A549 (cell line): ENCODE measurements around the gene CPE. TPM values are rescaled to one million over a fixed set of nuclear protein-coding genes. Genes with fewer than 3 reads are reported as not detected.

Experiments
- ATAC-seq, 2 experiments: fragments of 200-7000 bp in 1 of 2; fragments of >200 bp in 1 of 2; cut with Nextera tagmentation in 1 of 2; cut with Tn5 transposase in 1 of 2; 3 replicates each; pipeline versions ENCODE4 v1.8.0 to v1.9.1; 2018 to 2020; ENCODE audit warnings: mild to moderate bottlenecking in 1 of 2, moderate library complexity in 1 of 2
- CTCF ChIA-PET: fragments of 300-600 bp; sonication (Branson Sonifier 250); formaldehyde crosslinking; extraction: SDS; loops from one replicate; lab custom pipeline; 2021; ENCODE audit warnings: antibody characterized with exemption, inconsistent platforms; lab: Yijun Ruan, JAX
- POLR2A ChIA-PET: fragments of 350-600 bp; formaldehyde crosslinking; extraction: SDS; loops from one replicate; lab custom pipeline; 2021; ENCODE audit warnings: antibody characterized with exemption, inconsistent platforms; lab: Yijun Ruan, JAX
- DNase-seq, 2 experiments: peaks; one replicate each; pipeline versions ENCODE4 v3.0.0 to v3.0.0-alpha.2; 2011 to 2016; ENCODE audit warnings: low read depth in 1 of 2, low spot score in 1 of 2
- FAIRE-seq: peaks from 2 replicates; lab custom pipeline; 2011; peaks lifted over from hg19 to GRCh38; lab: Jason Lieb, UNC
- H3K27ac ChIP-seq, 2 experiments: fragments of >200 bp; sonication (Bioruptor Twin); formaldehyde crosslinking; 3 replicates each; pipeline ENCODE4 v1.5.1; 2016 to 2017
- H3K4me1 ChIP-seq: fragments of >200 bp; sonication (Bioruptor Twin); formaldehyde crosslinking; 3 replicates; pipeline ENCODE4 v1.6.1; 2016
- H3K4me2 ChIP-seq: fragments of >200 bp; sonication (Bioruptor Twin); formaldehyde crosslinking; 3 replicates; pipeline ENCODE4 v1.6.1; 2016
- H3K4me3 ChIP-seq: fragments of >200 bp; sonication (Bioruptor Twin); formaldehyde crosslinking; 3 replicates; pipeline ENCODE4 v1.5.1; 2016
- H3K9me3 ChIP-seq: fragments of >200 bp; sonication (Bioruptor Twin); formaldehyde crosslinking; 3 replicates; pipeline ENCODE4 v1.6.1; 2016
- CBX2 ChIP-seq: fragments of 200-600 bp; sonication (generic); IDR thresholded peaks from 2 replicates; pipeline ENCODE4 v1.6.1; 2016; ENCODE audit warnings: low read depth, mild to moderate bottlenecking, borderline replicate concordance
- CHD2 ChIP-seq: fragments of 150-350 bp; IDR thresholded peaks from 2 replicates; pipeline ENCODE4 v1.6.1; 2014; ENCODE audit warnings: low read length; ENCODE audit not compliant: partially characterized antibody
- EHF ChIP-seq: fragments of 250-450 bp; sonication (Bioruptor Pico); IDR thresholded peaks from 2 replicates; pipeline ENCODE4 v1.5.0; 2020; ENCODE audit warnings: mild to moderate bottlenecking
- EHMT2 ChIP-seq: fragments of 200-600 bp; sonication (generic); IDR thresholded peaks from 2 replicates; pipeline ENCODE4 v1.6.1; 2016; ENCODE audit warnings: antibody characterized with exemption, low read depth, mild to moderate bottlenecking, moderate library complexity
- FOSL2 ChIP-seq, 2 experiments: fragments of 450-650 bp in 1 of 2; fragments of >200 bp in 1 of 2; sonication (Bioruptor Twin) in 1 of 2; formaldehyde crosslinking; IDR thresholded peaks; 2 replicates each; pipeline versions ENCODE4 v1.5.0 to v1.6.1; 2016 to 2020; ENCODE audit warnings: mild to moderate bottlenecking in 1 of 2, moderate library complexity in 1 of 2
- FOXS1 ChIP-seq: fragments of 250-450 bp; sonication (Bioruptor Pico); IDR thresholded peaks from 2 replicates; pipeline ENCODE4 v1.5.0; 2020; ENCODE audit warnings: mild to moderate bottlenecking, moderate library complexity
- HOXB13 ChIP-seq: fragments of 250-450 bp; sonication (Bioruptor Pico); IDR thresholded peaks from 2 replicates; pipeline ENCODE4 v1.5.0; 2020; ENCODE audit warnings: low read depth, mild to moderate bottlenecking, moderate library complexity
- HOXB5 ChIP-seq: fragments of 250-450 bp; sonication (Bioruptor Pico); IDR thresholded peaks from 2 replicates; pipeline ENCODE4 v1.5.0; 2020; ENCODE audit warnings: mild to moderate bottlenecking, moderate library complexity
- JUN ChIP-seq, 2 experiments: fragments of >200 bp; sonication (Bioruptor Twin); formaldehyde crosslinking; IDR thresholded peaks; 2 replicates in 1 of 2; 3 replicates in 1 of 2; pipeline ENCODE4 v1.6.1; 2016 to 2017
- MYC ChIP-seq: IDR thresholded peaks from 2 replicates; pipeline ENCODE4 v1.6.1; 2012; ENCODE audit warnings: mild to moderate bottlenecking, inconsistent platforms, low read length, improper control_type of control experiment, borderline replicate concordance
- NFE2L2 ChIP-seq: fragments of 150-350 bp; conservative IDR thresholded peaks from 2 replicates; pipeline ENCODE4 v1.6.1; 2014; ENCODE audit warnings: low read length
- NPAS2 ChIP-seq: fragments of 250-450 bp; sonication (Bioruptor Pico); IDR thresholded peaks from 2 replicates; pipeline ENCODE4 v1.8.0; 2022; ENCODE audit warnings: mild to moderate bottlenecking, moderate library complexity, borderline replicate concordance
- NR3C1 ChIP-seq: fragments of >200 bp; sonication (Bioruptor Twin); formaldehyde crosslinking; IDR thresholded peaks from 3 replicates; pipeline ENCODE4 v1.6.1; 2017
- PBX3 ChIP-seq: IDR thresholded peaks from 2 replicates; pipeline ENCODE4 v1.6.1; 2012
- POLR2AphosphoS2 ChIP-seq: conservative IDR thresholded peaks from 2 replicates; pipeline ENCODE4 v1.6.1; 2012; ENCODE audit warnings: low read length, improper control_type of control experiment, inconsistent platforms
- RAD21 ChIP-seq, 2 experiments: fragments of >200 bp in 1 of 2; sonication (Bioruptor Twin) in 1 of 2; formaldehyde crosslinking in 1 of 2; IDR thresholded peaks in 1 of 2; conservative IDR thresholded peaks in 1 of 2; 2 replicates in 1 of 2; 3 replicates in 1 of 2; pipeline ENCODE4 v1.6.1; 2012 to 2018; ENCODE audit warnings: inconsistent platforms in 1 of 2
- RARB ChIP-seq: fragments of 250-450 bp; sonication (Bioruptor Pico); IDR thresholded peaks from 2 replicates; pipeline ENCODE4 v1.8.0; 2021; ENCODE audit warnings: mild to moderate bottlenecking, moderate library complexity
- RNF2 ChIP-seq: fragments of 200-600 bp; sonication (generic); IDR thresholded peaks from 2 replicates; pipeline ENCODE4 v1.6.1; 2016; ENCODE audit warnings: low read depth, mild to moderate bottlenecking, antibody characterized with exemption, moderate library complexity, borderline replicate concordance
- WGBS: methylation state at CpG from one replicate; pipeline ENCODE4 v1.1.6; 2017; ENCODE audit errors: missing lambda C conversion rate; 5-methylcytosine and 5-hydroxymethylcytosine counted together
- polyA plus RNA-seq, 4 experiments: library from polyadenylated mRNA; depleted of rRNA in 3 of 4; stranded (reverse); fragments of >200 nt; fragmentation: RNase III in 1 of 4; extraction: RNeasy Plus Mini Kit Qiagen cat#74134 plus additional on column Dnase treatment in 1 of 4; gene quantifications; 2 replicates in 3 of 4; 3 replicates in 1 of 4; pipeline ENCODE4 v1.2.3, GENCODE V29; 2011 to 2017
- TF ChIP-seq, protein P1 (sequence below): fragments of 200-600 bp; sonication (generic); IDR thresholded peaks from 2 replicates; pipeline ENCODE4 v1.6.1; 2016; ENCODE audit warnings: antibody characterized with exemption, mild to moderate bottlenecking, moderate library complexity
- TF ChIP-seq, protein P2 (sequence below): IDR thresholded peaks from 2 replicates; pipeline ENCODE4 v1.6.1; 2012

Gene CPE
- polyA plus RNA-seq, 2 of the 4 experiments (the other 2 are of a cell fraction), result 1.6 to 1.9 TPM

GRCh38 chr4:165375465-165375864 lies 3.3 kb upstream of the CPE start:
- no peak overlapping the region for H3K4me2 ChIP-seq
- H3K9me3 ChIP-seq, result no peaks in the 10 kb centered on the region
- 40% methylated on average over 1 of the region's 2 CpGs for WGBS
- H3K27ac ChIP-seq, result no peak overlapping the region
- ATAC-seq (no peak), DNase-seq (no peak), FAIRE-seq (no peak)
- ChIA-PET CTCF (interaction anchor here (3.9 kb wide), 1 partner anchor 245 kb away, joined by 11 read pairs; no protein-coding TSS in a partner anchor), POLR2A (no interaction called here)
- TF ChIP-seq HOXB13 (CRISPR knock-in tag) (no peak), FOXS1 (CRISPR knock-in tag) (no peak), POLR2AphosphoS2 (no peak), NPAS2 (CRISPR knock-in tag) (no peak)
- TF ChIP-seq, protein P1, sequence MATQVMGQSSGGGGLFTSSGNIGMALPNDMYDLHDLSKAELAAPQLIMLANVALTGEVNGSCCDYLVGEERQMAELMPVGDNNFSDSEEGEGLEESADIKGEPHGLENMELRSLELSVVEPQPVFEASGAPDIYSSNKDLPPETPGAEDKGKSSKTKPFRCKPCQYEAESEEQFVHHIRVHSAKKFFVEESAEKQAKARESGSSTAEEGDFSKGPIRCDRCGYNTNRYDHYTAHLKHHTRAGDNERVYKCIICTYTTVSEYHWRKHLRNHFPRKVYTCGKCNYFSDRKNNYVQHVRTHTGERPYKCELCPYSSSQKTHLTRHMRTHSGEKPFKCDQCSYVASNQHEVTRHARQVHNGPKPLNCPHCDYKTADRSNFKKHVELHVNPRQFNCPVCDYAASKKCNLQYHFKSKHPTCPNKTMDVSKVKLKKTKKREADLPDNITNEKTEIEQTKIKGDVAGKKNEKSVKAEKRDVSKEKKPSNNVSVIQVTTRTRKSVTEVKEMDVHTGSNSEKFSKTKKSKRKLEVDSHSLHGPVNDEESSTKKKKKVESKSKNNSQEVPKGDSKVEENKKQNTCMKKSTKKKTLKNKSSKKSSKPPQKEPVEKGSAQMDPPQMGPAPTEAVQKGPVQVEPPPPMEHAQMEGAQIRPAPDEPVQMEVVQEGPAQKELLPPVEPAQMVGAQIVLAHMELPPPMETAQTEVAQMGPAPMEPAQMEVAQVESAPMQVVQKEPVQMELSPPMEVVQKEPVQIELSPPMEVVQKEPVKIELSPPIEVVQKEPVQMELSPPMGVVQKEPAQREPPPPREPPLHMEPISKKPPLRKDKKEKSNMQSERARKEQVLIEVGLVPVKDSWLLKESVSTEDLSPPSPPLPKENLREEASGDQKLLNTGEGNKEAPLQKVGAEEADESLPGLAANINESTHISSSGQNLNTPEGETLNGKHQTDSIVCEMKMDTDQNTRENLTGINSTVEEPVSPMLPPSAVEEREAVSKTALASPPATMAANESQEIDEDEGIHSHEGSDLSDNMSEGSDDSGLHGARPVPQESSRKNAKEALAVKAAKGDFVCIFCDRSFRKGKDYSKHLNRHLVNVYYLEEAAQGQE, result no peak
- no peak overlapping the region for H3K4me3 ChIP-seq
- 0 out of 3 replicates have a peak, but pooled peaks cover 5% of the 10 kb centered on the region for H3K4me1 ChIP-seq

- H3K4me2 ChIP-seq, result peak overlapping the region; percentile 98
- ChIA-PET POLR2A (no interaction called here), CTCF (interaction anchor here (0.5 to 3.9 kb wide), 6 partner anchors 32 to 248 kb away, joined by 3 to 11 read pairs (median 3); no protein-coding TSS in a partner anchor)
- no peak for ATAC-seq
- no peaks in the 10 kb centered on the region for H3K9me3 ChIP-seq
- 91% methylated on average over 1 of the region's 1 CpG for WGBS
- H3K27ac ChIP-seq, result peak overlapping the region in 1 of 2 experiments; percentile 77; a peak in 2 of 6 replicates
- FAIRE-seq, result no peak
- H3K4me1 ChIP-seq, result 0 out of 3 replicates have a peak, but pooled peaks cover 5% of the 10 kb centered on the region
- no peak for DNase-seq
- TF ChIP-seq FOSL2 (IDR thresholded peaks at IDR 0.05), result no peak
- TF ChIP-seq FOSL2 (CRISPR knock-in tag; IDR thresholded peaks at IDR 0.05), result no peak
- no peak for TF ChIP-seq MYC
- no peak for TF ChIP-seq EHMT2
- TF ChIP-seq PBX3, result no peak
- TF ChIP-seq RARB (CRISPR knock-in tag), result no peak
- no peak for TF ChIP-seq HOXB5
- no peak for TF ChIP-seq EHF
- TF ChIP-seq JUN (IDR thresholded peaks at IDR 0.05), result no peak
- no peak for TF ChIP-seq NR3C1
- no peak for TF ChIP-seq RNF2
- no peak for TF ChIP-seq CBX2
- TF ChIP-seq, protein P2, sequence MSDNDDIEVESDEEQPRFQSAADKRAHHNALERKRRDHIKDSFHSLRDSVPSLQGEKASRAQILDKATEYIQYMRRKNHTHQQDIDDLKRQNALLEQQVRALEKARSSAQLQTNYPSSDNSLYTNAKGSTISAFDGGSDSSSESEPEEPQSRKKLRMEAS, result no peak
- H3K4me3 ChIP-seq, result peak overlapping the region; percentile 57
Observed at GRCh38 chr4:165378398-165378744, 437 bp upstream of the CPE start.

DNA sequence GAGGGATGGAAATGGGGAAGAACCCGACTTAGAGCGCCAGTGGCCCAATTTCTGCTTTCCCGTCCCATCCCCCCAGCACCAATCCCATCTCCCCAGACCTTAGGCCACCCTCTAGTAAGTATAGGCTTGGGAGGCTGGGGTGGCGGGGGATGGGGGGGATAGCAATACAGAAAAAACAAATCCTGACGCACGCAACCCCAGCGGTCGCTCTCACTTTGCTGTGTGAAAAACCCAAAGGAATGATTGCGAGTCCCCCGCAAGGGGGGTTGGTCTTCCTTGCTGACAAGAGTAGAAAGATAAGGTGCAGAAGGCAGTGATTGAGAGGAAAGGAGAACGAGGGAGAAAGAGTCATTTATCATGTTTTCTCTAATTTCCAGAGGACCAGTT lies 863 bp downstream of the CPE start:
- CTCF ChIA-PET, result interaction anchor here (0.7 kb wide), 1 partner anchor 266 kb away, joined by 3 read pairs; no protein-coding TSS in a partner anchor
- no peak overlapping the region for H3K27ac ChIP-seq
- TF ChIP-seq POLR2AphosphoS2, result no peak
- no peak for TF ChIP-seq EHF
- TF ChIP-seq NFE2L2, result no peak
- TF ChIP-seq EHMT2, result no peak
- TF ChIP-seq RAD21 (conservative IDR thresholded peaks at IDR 0.05 in 1 of 2, IDR thresholded peaks at IDR 0.05 in 1 of 2), result no peak
- TF ChIP-seq HOXB5, result no peak
- no peak for TF ChIP-seq CHD2
- TF ChIP-seq, all 56 proteins: peak for 0
- DNase-seq, result no peak
- POLR2A ChIA-PET, result no interaction called here
- H3K9me3 ChIP-seq, result no peaks in the 10 kb centered on the region
- peak overlapping the region; percentile 98 for H3K4me2 ChIP-seq
- no peak for ATAC-seq
- no peak for FAIRE-seq
- H3K4me1 ChIP-seq, result 0 out of 3 replicates have a peak, but pooled peaks cover 5% of the 10 kb centered on the region
- 91% methylated on average over 10 of the region's 11 CpGs for WGBS
- peak overlapping the region; percentile 57; the same call in 2 of the 3 replicates for H3K4me3 ChIP-seq
